ENCODE measurements around the gene GOLGB1. TPM values are rescaled to one million over a fixed set of nuclear protein-coding genes. Genes with fewer than 3 reads are reported as not detected.

Gene GOLGB1
- total and polyA plus RNA-seq, 10 of the 15 experiments (the other 5 are each of a cell fraction or from before 2014, with no cell fraction given): 7.4 to 34.5 (median 21.8) TPM

GRCh38 chr3:121759541-121760202, 10.1 kb upstream of the GOLGB1 start (continued):
- TF ChIP-seq EZH2 (IDR thresholded peaks at IDR 0.05; ENCODE audit: borderline replicate concordance, control insufficient read depth, low read depth, low read length) (no peak), RFX5 (IDR thresholded peaks at IDR 0.05; ENCODE audit: low read depth, low read length) (no peak)

GRCh38 chr3:121758727-121759450, 9.3 kb upstream of the GOLGB1 start:
- Histone ChIP-seq H3K27ac (ENCODE audit: control insufficient read depth, insufficient read depth) (no peak overlapping the region), H3K36me3 (ENCODE audit: control insufficient read depth in 2 of 2, insufficient read depth in 2 of 2, low read length in 1 of 2) (no peaks in the 10 kb centered on the region), H3K79me2 (ENCODE audit: control insufficient read depth, insufficient read depth, low read length) (no peaks in the 10 kb centered on the region), H3K4me2 (ENCODE audit: control insufficient read depth, insufficient read depth) (no peak overlapping the region), H3K4me3 (no peak overlapping the region), H4K20me1 (ENCODE audit: control insufficient read depth, insufficient read depth) (no peaks in the 10 kb centered on the region), H3K9me3 (replicated peaks; ENCODE audit: control insufficient read depth, insufficient read depth, low read length) (no peaks in the 10 kb centered on the region), H3K9ac (ENCODE audit: control insufficient read depth, insufficient read depth, low read length) (no peak overlapping the region), H3K4me1 (ENCODE audit: control insufficient read depth, insufficient read depth, low read length) (no peaks in the 10 kb centered on the region), H2AFZ (ENCODE audit: control insufficient read depth, low read depth, low read length) (no peak overlapping the region), H3K27me3 (replicated peaks in 1 of 2; ENCODE audit: control insufficient read depth in 2 of 2, insufficient read depth in 2 of 2, low read length in 1 of 2) (no peaks in the 10 kb centered on the region; a peak in 1 of 4 replicates)
- in situ Hi-C loops (cut with MboI) (no loop called here), intact Hi-C loops (cut with micrococcal nuclease; ENCODE audit: unreplicated experiment) (no loop called here)
- ChIA-PET CTCF (interaction anchor here (1.7 kb wide), 1 partner anchor 14 kb away, joined by 5 read pairs; no protein-coding TSS in a partner anchor), POLR2A (interaction anchor here (0.6 to 1.5 kb wide), 2 partner anchors 9 to 36 kb away, joined by 3 to 4 read pairs; no protein-coding TSS in a partner anchor), SMC1A (ENCODE audit: uncharacterized antibody, unreplicated experiment) (interaction anchor here (1.5 to 2.4 kb wide), 2 partner anchors 13 to 69 kb away, joined by 5 read pairs; no protein-coding TSS in a partner anchor), RAD21 (ENCODE audit: unreplicated experiment) (no interaction called here)
- WGBS (ENCODE audit: insufficient coverage, insufficient replicate concordance, low lambda C conversion rate, missing lambda C conversion rate): 0% methylated on average over 1 of the region's 1 CpG
- FAIRE-seq (no peak), ATAC-seq (no peak), DNase-seq (ENCODE audit: low read depth, low spot score) (no peak)
- BruUV-seq (replicated peaks): no TSS peak
- no peak for TF ChIP-seq BRCA1 (IDR thresholded peaks at IDR 0.05; ENCODE audit: low read depth, low read length)
- no peak for TF ChIP-seq SIN3A (IDR thresholded peaks at IDR 0.05; ENCODE audit: low read depth, low read length)
- TF ChIP-seq ZZZ3 (IDR thresholded peaks at IDR 0.05; ENCODE audit: control insufficient read depth, insufficient read length, low read depth): no peak
- TF ChIP-seq TBL1XR1 (IDR thresholded peaks at IDR 0.05; ENCODE audit: low read depth, low read length): no peak
- no peak for TF ChIP-seq MLLT1 (IDR thresholded peaks at IDR 0.05)
- TF ChIP-seq CHD2 (IDR thresholded peaks at IDR 0.05; ENCODE audit: borderline replicate concordance, low read depth, low read length): no peak
- TF ChIP-seq SPI1 (IDR thresholded peaks at IDR 0.05; ENCODE audit: borderline replicate concordance, insufficient read depth, low read depth, low read length): no peak
- no peak for TF ChIP-seq POLR2A (IDR thresholded peaks at IDR 0.05; ENCODE audit: low read depth, low read length)
- TF ChIP-seq IKZF2 (IDR thresholded peaks at IDR 0.05): no peak
- no peak for TF ChIP-seq CHD1 (IDR thresholded peaks at IDR 0.05; ENCODE audit: low read depth, low read length)

Data from GM12878 (cell line).